GM20000 (cell line): ENCODE data around the gene CLOCK.
A peak's percentile ranks its signal among the peaks of the same experiment; 100 is the strongest.

Source experiments
- DNase-seq: peaks from one replicate; pipeline ENCODE4 v3.0.0; 2012; ENCODE audit warnings: low spot score
- CTCF ChIP-seq: IDR thresholded peaks from 2 replicates; pipeline ENCODE4 v1.5.1; 2012; ENCODE audit warnings: mild to moderate bottlenecking, control low read depth; ENCODE audit errors: extremely low read depth, missing control alignments

The CLOCK gene

GRCh38 chr4:55518442-55518841, 28.3 kb downstream of the CLOCK start:
- DNase-seq, result no peak
- no peak for TF ChIP-seq CTCF

- TF ChIP-seq CTCF, result no peak
- DNase-seq, result peak; percentile 13
Measured at GRCh38 chr4:55517526-55518229, 29.0 kb downstream of the CLOCK start.

- TF ChIP-seq CTCF, result no peak
- no peak for DNase-seq
Measured at GRCh38 chr4:55512922-55513571, 33.7 kb downstream of the CLOCK start.

- TF ChIP-seq CTCF, result no peak
- no peak for DNase-seq
Measured at GRCh38 chr4:55512077-55512476, 34.6 kb downstream of the CLOCK start.

- no peak for DNase-seq
- no peak for TF ChIP-seq CTCF
Measured at GRCh38 chr4:55510685-55511084, 36.0 kb downstream of the CLOCK start.

GRCh38 chr4:55509266-55509665, 37.4 kb downstream of the CLOCK start:
- TF ChIP-seq CTCF, result no peak
- DNase-seq, result no peak

- no peak for DNase-seq
- no peak for TF ChIP-seq CTCF
Measured at GRCh38 chr4:55507612-55508011, 39.1 kb downstream of the CLOCK start.
